Tibial artery (tissue), 4 donors: ENCODE data around the gene ANGPTL4.

ENCODE experiments used
- DNase-seq, 2 donors: peaks; one replicate each; pipeline ENCODE4 v3.0.0-alpha.2; 2019
- H3K27ac ChIP-seq, 2 donors: fragments of 200-600 bp; sonication (generic) in 1 of 2; 1 replicate in 1 of 2; 2 replicates in 1 of 2; pipeline ENCODE4 v1.5.1; 2018 to 2019; ENCODE audit warnings: mild to moderate bottlenecking in 1 of 2
- H3K27me3 ChIP-seq, 2 donors: fragments of 200-600 bp; sonication (generic) in 1 of 2; one replicate each; pipeline versions ENCODE4 v1.5.1 to v1.6.0; 2016 to 2019
- H3K36me3 ChIP-seq, 3 donors: fragments of 200-600 bp; sonication (generic) in 2 of 3; one replicate each; pipeline ENCODE4 v1.5.1; 2016 to 2019; ENCODE audit warnings: mild to moderate bottlenecking in 2 of 3
- H3K4me1 ChIP-seq, 4 donors: fragments of 200-600 bp; sonication (generic) in 2 of 4; 1 replicate in 3 of 4; 2 replicates in 1 of 4; pipeline ENCODE4 v1.5.1; 2016 to 2019
- H3K4me3 ChIP-seq, 2 donors: fragments of 200-600 bp; sonication (generic) in 1 of 2; 1 replicate in 1 of 2; 2 replicates in 1 of 2; pipeline ENCODE4 v1.5.1; 2018 to 2019; ENCODE audit warnings: mild to moderate bottlenecking in 2 of 2
- H3K9me3 ChIP-seq, 3 donors: fragments of 200-600 bp; sonication (generic) in 1 of 3; one replicate each; pipeline ENCODE4 v1.5.1; 2016 to 2019
- CTCF ChIP-seq, 2 experiments: fragments of 200-600 bp in 1 of 2; fragments of 450-650 bp in 1 of 2; IDR thresholded peaks; one replicate each; pipeline ENCODE4 v1.5.1; 2017 to 2019; ENCODE audit warnings: antibody characterized with exemption in 2 of 2, mild to moderate bottlenecking in 1 of 2, moderate library complexity in 1 of 2
- intact Hi-C: fragments of 100-400 bp; cut with DNase I; formaldehyde crosslinking; loops from one replicate; pipeline ENCODE4 v1.15.0; 2023; ENCODE audit warnings: low total_unique reads

ANGPTL4 gene

GRCh38 chr19:8395621-8396082 is 31.7 kb downstream of the ANGPTL4 start:
- H3K4me1 ChIP-seq = peaks cover 4 to 77% (median 65%) of the 10 kb centered on the region in 4 donors
- H3K4me3 ChIP-seq = no peak overlapping the region
- peaks cover 6 to 18% (median 17%) of the 10 kb centered on the region in 3 donors for H3K36me3 ChIP-seq
- intact Hi-C loops = no loop called here
- DNase-seq = no peak
- no peaks in the 10 kb centered on the region for H3K9me3 ChIP-seq
- H3K27me3 ChIP-seq = no peaks in the 10 kb centered on the region
- TF ChIP-seq CTCF (IDR thresholded peaks at IDR 0.05) = no peak
- peak overlapping the region in 1 of 2 donors; percentile 99 for H3K27ac ChIP-seq

- peaks cover 6 to 21% (median 19%) of the 10 kb centered on the region in 3 donors for H3K36me3 ChIP-seq
- no peak overlapping the region for H3K27ac ChIP-seq
- no peaks in the 10 kb centered on the region for H3K9me3 ChIP-seq
- intact Hi-C loops = no loop called here
- DNase-seq = no peak
- H3K4me1 ChIP-seq = peaks cover 4 to 72% (median 61%) of the 10 kb centered on the region in 4 donors
- H3K4me3 ChIP-seq = no peak overlapping the region
- H3K27me3 ChIP-seq = no peaks in the 10 kb centered on the region
- no peak for TF ChIP-seq CTCF (IDR thresholded peaks at IDR 0.05)
Observed at GRCh38 chr19:8396185-8396562, 32.2 kb downstream of the ANGPTL4 start.

GRCh38 chr19:8396563-8397203 is 32.7 kb downstream of the ANGPTL4 start:
- TF ChIP-seq CTCF (IDR thresholded peaks at IDR 0.05) = peak; percentile 61 to 63
- H3K9me3 ChIP-seq = no peaks in the 10 kb centered on the region
- no peak overlapping the region for H3K4me3 ChIP-seq
- H3K27ac ChIP-seq = no peak overlapping the region
- no peak for DNase-seq
- peaks cover 4 to 67% (median 56%) of the 10 kb centered on the region in 4 donors for H3K4me1 ChIP-seq
- H3K36me3 ChIP-seq = peaks cover 7 to 26% (median 22%) of the 10 kb centered on the region in 3 donors
- intact Hi-C loops = loop anchor here (1.0 kb wide), 1 partner anchor 42 kb away; no protein-coding TSS in a partner anchor
- H3K27me3 ChIP-seq = no peaks in the 10 kb centered on the region

GRCh38 chr19:8397271-8397670 is 33.3 kb downstream of the ANGPTL4 start:
- intact Hi-C loops = loop anchor here (1.0 kb wide), 1 partner anchor 43 kb away; no protein-coding TSS in a partner anchor
- peaks cover 13 to 32% (median 28%) of the 10 kb centered on the region in 3 donors for H3K36me3 ChIP-seq
- DNase-seq = no peak
- no peaks in the 10 kb centered on the region for H3K9me3 ChIP-seq
- H3K4me3 ChIP-seq = no peak overlapping the region
- no peak overlapping the region for H3K27ac ChIP-seq
- no peaks in the 10 kb centered on the region for H3K27me3 ChIP-seq
- peaks cover 4 to 61% (median 50%) of the 10 kb centered on the region in 4 donors for H3K4me1 ChIP-seq
- TF ChIP-seq CTCF (IDR thresholded peaks at IDR 0.05) = no peak

GRCh38 chr19:8397746-8398310 is 33.9 kb downstream of the ANGPTL4 start:
- intact Hi-C loops = loop anchor here (1.0 kb wide), 1 partner anchor 44 kb away; no protein-coding TSS in a partner anchor
- Histone ChIP-seq H3K4me3 (no peak overlapping the region), H3K27ac (no peak overlapping the region), H3K27me3 (no peaks in the 10 kb centered on the region), H3K4me1 (peaks cover 4 to 56% (median 46%) of the 10 kb centered on the region in 4 donors), H3K9me3 (no peaks in the 10 kb centered on the region), H3K36me3 (peaks cover 18 to 37% (median 34%) of the 10 kb centered on the region in 3 donors)
- no peak for DNase-seq
- no peak for TF ChIP-seq CTCF (IDR thresholded peaks at IDR 0.05)
